ENCODE results near the gene HRH2.
"Not testable (repeated sequence)": the region's sequence is repeated elsewhere in the genome, so short reads cannot be mapped to it uniquely, and the experiment has no call there.

Gene HRH2, protein sequence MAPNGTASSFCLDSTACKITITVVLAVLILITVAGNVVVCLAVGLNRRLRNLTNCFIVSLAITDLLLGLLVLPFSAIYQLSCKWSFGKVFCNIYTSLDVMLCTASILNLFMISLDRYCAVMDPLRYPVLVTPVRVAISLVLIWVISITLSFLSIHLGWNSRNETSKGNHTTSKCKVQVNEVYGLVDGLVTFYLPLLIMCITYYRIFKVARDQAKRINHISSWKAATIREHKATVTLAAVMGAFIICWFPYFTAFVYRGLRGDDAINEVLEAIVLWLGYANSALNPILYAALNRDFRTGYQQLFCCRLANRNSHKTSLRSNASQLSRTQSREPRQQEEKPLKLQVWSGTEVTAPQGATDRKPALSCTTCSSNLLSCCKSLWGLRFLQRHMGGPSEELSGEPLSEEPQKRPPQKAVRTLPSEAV

DNA sequence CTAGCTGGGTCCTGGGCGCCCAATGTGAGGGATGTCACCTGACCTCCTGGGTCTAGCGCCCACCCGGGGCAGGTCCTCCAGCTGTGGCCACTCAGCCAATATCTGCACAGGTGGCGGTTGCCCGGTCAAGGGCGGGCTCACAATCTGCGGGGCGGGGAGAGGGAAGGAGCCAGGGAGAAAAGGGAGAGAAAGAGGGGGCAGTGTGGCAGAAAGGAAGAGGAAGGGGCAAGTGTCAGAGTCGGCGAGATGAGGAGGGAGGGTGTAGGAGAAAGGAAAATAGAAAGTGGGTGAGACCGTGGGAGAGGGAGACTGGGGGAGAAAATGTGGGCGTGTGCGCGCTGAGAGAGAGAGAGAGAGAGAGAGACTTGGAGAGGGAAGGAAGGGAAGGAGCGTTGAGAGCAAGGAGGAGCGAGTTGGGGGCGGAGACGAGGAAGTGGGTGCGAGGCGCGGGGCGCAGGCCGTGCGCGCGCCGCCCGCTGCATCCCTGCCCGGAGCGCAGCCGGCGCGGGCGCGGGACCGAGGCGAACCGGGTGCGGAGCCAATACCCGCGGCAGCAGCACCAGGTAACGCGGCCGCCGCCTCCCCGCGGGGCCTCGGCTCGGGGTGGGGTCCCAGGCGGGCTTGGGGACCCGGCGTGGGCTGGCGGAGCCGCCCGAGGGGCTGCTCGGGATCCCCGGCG, at the start of gene HRH2:
Gene HRH2, plus strand, starts transcription at position 479 of the 679 bp plus-strand sequence. CDS start 25,163 bp downstream, outside the sequence.
- Mint-ChIP-seq H3K27me3 (no peaks in the 10 kb centered on the region), H3K4me3 (peak within 1 kb of the TSS; percentile 98), H3K36me3 (peaks cover 18% of the 10 kb centered on the region), H3K27ac (peak within 1 kb of the TSS; percentile 92), H3K9me3 (ENCODE audit: low read depth) (no peaks in the 10 kb centered on the region), H3K4me1 (ENCODE audit: low read depth) (peaks cover 85% of the 10 kb centered on the region)

DNA sequence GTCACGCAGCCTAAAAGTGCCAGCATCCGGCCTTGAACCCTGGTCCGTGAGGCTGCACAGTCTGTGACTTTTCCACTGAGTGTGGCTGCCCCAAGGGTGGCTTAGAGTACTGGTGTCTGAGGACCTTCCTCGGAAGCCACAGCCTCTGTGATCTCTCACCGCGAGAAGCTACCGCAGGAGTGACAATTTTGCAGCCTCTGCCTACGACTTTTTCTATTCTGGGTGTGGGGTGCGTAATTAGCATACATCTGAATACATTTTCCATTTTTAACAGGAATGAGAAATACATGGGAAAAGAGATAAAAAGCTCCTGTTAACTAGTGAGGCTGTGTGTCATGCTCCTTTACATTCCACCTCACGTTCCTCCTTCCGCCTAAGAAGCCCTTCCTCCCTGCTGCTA, 48.3 kb upstream of the HRH2 start:
- peaks cover 25% of the 10 kb centered on the region for H3K4me1 Mint-ChIP-seq (ENCODE audit: low read depth)
- H3K27me3 Mint-ChIP-seq = peaks cover 2% of the 10 kb centered on the region
- no peak overlapping the region for H3K27ac Mint-ChIP-seq
- peaks cover 3% of the 10 kb centered on the region for H3K36me3 Mint-ChIP-seq
- no peak overlapping the region for H3K4me3 Mint-ChIP-seq
- no peaks in the 10 kb centered on the region for H3K9me3 Mint-ChIP-seq (ENCODE audit: low read depth)

DNA sequence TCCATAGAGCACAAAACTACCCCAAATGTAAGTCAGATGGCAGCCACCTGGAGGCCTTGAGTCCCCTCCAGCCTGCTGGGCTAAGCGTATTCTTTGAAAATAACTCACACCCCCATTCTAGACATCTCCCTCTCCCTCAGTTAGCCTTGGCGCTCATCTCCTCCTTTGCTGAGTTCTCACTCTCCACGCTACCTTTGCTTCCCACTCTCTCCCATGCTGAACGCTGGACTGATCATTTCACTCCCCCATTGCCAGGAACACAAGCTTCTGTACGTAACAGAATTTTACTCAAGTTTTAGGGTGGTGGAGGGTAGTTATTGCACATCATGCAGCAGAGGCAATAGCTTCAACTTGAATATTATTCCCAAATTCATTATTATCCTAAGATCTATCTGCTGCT, 47.5 kb upstream of the HRH2 start:
- Mint-ChIP-seq H3K27ac (no peak overlapping the region), H3K4me3 (no peak overlapping the region)

DNA sequence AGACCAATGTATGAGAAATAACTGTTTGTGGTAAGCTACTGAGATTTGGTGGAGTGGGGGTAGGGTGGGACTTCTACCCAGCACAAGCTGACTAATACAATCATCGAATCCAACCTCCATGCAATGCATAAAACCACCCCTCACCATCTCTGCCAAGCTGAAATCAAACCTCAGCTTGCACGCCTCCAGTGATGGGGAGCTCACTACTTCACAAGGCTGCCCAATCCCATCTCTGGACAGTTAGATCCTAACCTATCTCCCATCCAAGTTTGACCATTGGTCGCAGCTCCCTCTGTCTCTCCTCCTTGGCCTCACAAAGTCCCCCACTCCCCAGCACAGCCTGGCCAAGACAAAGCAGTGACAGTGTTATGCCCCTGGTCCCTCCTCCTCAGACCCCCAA, 47.0 kb upstream of the HRH2 start:
- Mint-ChIP-seq H3K4me3 (no peak overlapping the region), H3K27me3 (peaks cover 2% of the 10 kb centered on the region), H3K4me1 (ENCODE audit: low read depth) (peaks cover 29% of the 10 kb centered on the region), H3K36me3 (peaks cover 3% of the 10 kb centered on the region), H3K27ac (no peak overlapping the region), H3K9me3 (ENCODE audit: low read depth) (no peaks in the 10 kb centered on the region)

More for the DNA sequence above, 47.5 kb upstream of the HRH2 start:
- Mint-ChIP-seq H3K4me1 (ENCODE audit: low read depth) (peaks cover 26% of the 10 kb centered on the region), H3K36me3 (peaks cover 3% of the 10 kb centered on the region), H3K9me3 (ENCODE audit: low read depth) (no peaks in the 10 kb centered on the region), H3K27me3 (peaks cover 2% of the 10 kb centered on the region)

DNA sequence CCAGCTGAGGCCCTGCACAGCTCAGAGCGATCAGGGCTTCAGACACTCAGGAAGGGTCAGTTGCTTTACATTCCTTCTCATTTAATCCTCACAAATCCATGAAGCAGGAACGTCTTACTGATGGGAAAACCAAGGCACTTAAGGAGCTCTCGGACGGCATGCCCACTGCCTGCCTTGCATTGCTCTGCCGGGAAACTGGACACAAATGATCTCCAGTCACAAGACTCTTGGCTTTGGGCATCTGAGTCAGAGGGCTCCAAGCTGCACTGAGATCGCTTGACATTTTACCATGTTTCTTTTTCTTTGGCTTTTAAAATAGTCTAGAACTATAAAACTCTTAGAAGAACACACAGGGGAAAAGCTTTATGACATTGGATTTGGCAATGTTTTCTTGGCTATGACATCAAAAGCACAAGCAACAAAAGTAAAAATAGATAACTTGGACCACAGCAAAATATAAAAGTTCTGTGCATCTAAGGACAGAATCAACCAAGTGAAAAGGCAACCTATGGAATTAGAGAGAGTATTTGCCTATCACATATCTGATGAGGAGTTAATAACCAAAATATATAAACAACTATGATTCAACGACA, 43.6 kb upstream of the HRH2 start:
- H3K9me3 Mint-ChIP-seq (ENCODE audit: low read depth) = no peaks in the 10 kb centered on the region

DNA sequence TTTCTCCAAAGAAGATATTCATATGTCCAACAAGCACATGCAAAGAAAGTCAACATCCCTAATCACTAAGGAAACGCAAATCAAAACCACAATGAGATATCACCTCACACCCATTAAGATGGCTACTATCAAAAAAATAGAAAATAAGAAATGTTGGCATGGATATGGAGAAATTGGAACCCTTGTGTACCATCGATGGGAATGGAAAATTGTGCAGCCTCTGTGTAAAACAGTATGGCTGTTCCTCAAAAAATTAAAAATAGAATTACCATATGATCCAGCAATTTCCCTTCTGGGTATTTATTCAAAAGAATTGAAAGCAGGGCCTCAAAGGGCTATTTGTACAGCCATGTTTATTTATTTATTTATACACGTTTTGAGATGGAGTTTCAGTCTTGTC, 43.0 kb upstream of the HRH2 start:
- H3K27ac Mint-ChIP-seq = no peak overlapping the region
- H3K9me3 Mint-ChIP-seq (ENCODE audit: low read depth) = no peaks in the 10 kb centered on the region
- peaks cover 3% of the 10 kb centered on the region for H3K36me3 Mint-ChIP-seq
- no peaks in the 10 kb centered on the region for H3K27me3 Mint-ChIP-seq
- no peak overlapping the region for H3K4me3 Mint-ChIP-seq
- peaks cover 31% of the 10 kb centered on the region for H3K4me1 Mint-ChIP-seq (ENCODE audit: low read depth)

More for the DNA sequence above, 43.6 kb upstream of the HRH2 start:
- H3K4me3 Mint-ChIP-seq = no peak overlapping the region
- no peak overlapping the region for H3K27ac Mint-ChIP-seq
- H3K27me3 Mint-ChIP-seq = no peaks in the 10 kb centered on the region
- H3K4me1 Mint-ChIP-seq (ENCODE audit: low read depth) = peaks cover 35% of the 10 kb centered on the region
- peaks cover 3% of the 10 kb centered on the region for H3K36me3 Mint-ChIP-seq

DNA sequence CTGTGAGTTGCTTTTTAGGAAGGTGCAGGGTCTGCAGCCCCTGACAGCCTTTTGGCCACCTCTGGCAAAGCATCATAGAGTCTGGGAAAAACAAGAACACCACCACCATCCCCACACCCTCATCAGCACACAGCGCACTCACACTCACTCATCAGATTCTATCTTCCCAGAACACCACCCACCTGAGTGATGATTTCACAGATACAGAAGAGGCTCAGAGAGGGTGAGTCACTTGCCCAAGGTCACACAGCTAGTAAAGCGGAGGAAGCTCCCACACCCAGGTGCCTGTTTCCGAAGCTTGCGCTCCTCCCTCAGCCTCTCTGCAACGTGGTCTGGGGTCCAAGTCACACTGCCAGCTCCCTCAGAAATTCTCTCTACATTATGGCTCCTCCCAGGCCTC, 41.8 kb upstream of the HRH2 start:
- H3K27ac Mint-ChIP-seq = no peak overlapping the region

DNA sequence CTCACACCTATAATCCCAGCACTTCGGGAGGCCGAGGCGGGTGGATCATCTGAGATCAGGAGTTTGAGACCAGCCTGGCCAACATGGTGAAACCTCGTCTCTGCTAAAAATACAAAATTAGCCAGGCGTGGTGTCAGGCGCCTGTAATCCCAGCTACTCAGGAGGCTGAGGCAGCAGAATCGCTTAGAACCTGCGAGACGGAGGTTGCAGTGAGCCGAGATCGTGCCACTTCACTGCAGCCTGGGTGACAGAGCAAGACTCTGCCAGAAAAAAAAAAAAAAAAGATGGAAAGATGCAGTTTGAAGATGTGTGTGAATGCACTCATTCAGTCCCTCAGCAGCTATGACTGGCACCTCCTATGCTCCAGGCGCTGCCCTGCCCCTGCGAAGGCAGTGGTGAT, 41.3 kb upstream of the HRH2 start:
- not testable (repeated sequence) for H3K27me3 Mint-ChIP-seq; H3K27ac Mint-ChIP-seq; H3K9me3 Mint-ChIP-seq (ENCODE audit: low read depth); H3K36me3 Mint-ChIP-seq; H3K4me3 Mint-ChIP-seq
- H3K4me1 Mint-ChIP-seq (ENCODE audit: low read depth) = peaks cover 22% of the 10 kb centered on the region

More for the DNA sequence above, 41.8 kb upstream of the HRH2 start:
- Mint-ChIP-seq H3K4me3 (no peak overlapping the region), H3K27me3 (no peaks in the 10 kb centered on the region), H3K4me1 (ENCODE audit: low read depth) (peaks cover 23% of the 10 kb centered on the region), H3K9me3 (ENCODE audit: low read depth) (no peaks in the 10 kb centered on the region), H3K36me3 (peaks cover 3% of the 10 kb centered on the region)

DNA sequence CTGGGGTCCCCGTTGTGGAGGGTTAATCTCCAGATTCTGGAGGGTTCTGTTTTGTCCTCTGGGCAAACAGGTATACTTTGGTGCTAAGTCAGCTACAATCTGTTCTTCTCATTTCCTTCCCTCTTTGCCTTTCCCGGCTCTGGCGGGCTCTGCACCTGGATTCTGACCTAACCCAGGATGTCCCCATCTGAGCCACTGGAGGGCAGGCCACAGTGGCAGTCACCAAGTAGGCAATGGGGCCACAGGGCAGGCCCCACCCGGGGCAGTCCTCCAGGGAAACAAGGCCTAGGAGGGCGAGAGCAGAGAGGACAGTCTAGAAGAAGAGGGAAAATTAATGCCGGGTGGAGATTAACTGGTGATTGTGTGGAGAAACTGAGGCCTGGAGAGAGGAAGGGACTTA, 40.4 kb upstream of the HRH2 start:
- Mint-ChIP-seq H3K36me3 (no peaks in the 10 kb centered on the region), H3K4me1 (ENCODE audit: low read depth) (peaks cover 22% of the 10 kb centered on the region), H3K9me3 (ENCODE audit: low read depth) (peaks cover 6% of the 10 kb centered on the region), H3K27ac (no peak overlapping the region), H3K27me3 (no peaks in the 10 kb centered on the region), H3K4me3 (no peak overlapping the region)

DNA sequence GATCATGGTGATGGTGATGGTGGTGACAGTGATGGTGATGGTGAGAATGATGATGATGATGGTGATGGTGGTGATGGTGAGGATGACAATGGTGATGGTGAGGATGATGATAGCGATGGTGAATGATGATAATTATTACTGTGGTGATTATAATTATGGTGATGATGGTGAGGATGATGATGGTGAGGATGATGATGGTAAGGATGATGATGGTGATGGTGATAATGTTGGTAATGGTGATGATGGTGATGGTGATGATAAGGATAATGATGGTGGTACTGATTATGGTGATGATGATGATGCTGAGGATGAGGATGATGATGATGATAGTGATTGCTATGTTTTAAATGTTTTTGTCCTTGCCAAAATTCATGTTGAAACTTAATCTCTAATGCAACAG, 37.3 kb upstream of the HRH2 start:
- Mint-ChIP-seq H3K27ac (no peak overlapping the region), H3K4me3 (no peak overlapping the region), H3K36me3 (peaks cover 2% of the 10 kb centered on the region), H3K27me3 (no peaks in the 10 kb centered on the region), H3K4me1 (ENCODE audit: low read depth) (peaks cover 14% of the 10 kb centered on the region), H3K9me3 (ENCODE audit: low read depth) (peaks cover 6% of the 10 kb centered on the region)

DNA sequence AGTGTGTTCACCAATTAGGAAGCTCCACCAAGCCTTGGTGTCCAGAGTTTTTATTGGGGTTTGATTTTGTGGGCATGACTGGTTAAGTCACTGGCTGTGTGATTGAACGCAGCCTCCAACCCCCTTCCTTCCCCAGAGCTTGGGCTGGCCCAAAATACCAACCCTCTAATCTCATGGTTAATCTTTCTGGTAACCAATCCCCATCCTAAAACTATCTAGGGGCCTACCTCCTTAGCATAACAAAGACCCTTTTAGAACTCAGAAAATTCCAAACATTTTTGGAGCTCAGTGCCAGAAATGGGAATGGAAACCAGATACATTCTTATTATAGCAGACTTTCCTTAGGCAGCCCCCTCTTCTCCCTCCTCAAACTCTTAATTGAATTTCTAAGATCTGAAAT, 35.9 kb upstream of the HRH2 start:
- peaks cover 4% of the 10 kb centered on the region for H3K4me1 Mint-ChIP-seq (ENCODE audit: low read depth)
- peaks cover 6% of the 10 kb centered on the region for H3K9me3 Mint-ChIP-seq (ENCODE audit: low read depth)
- H3K27me3 Mint-ChIP-seq = no peaks in the 10 kb centered on the region
- no peak overlapping the region for H3K4me3 Mint-ChIP-seq
- no peak overlapping the region for H3K27ac Mint-ChIP-seq
- peaks cover 5% of the 10 kb centered on the region for H3K36me3 Mint-ChIP-seq

DNA sequence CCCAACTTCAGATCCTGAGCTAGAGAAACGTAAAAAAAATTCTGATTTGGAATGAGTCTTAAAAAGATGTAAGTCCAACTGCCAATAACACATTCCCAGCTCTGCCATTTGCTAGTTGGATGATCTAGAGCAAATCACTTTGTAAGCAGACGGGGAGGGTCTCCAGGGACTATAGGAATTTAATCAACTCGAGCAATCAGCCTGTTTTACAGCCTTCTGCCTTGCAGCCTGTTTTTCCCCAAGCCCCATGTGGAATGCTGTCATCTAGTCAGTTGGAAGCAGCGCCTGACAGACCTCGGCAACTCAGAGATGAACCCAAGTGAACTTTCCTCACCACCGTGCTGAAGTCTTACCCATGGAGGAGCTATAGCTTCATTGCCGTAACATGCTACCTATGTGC, 34.8 kb upstream of the HRH2 start:
- Mint-ChIP-seq H3K36me3 (peaks cover 5% of the 10 kb centered on the region), H3K4me3 (no peak overlapping the region), H3K4me1 (ENCODE audit: low read depth) (no peaks in the 10 kb centered on the region), H3K27me3 (no peaks in the 10 kb centered on the region), H3K27ac (no peak overlapping the region), H3K9me3 (ENCODE audit: low read depth) (peaks cover 6% of the 10 kb centered on the region)

DNA sequence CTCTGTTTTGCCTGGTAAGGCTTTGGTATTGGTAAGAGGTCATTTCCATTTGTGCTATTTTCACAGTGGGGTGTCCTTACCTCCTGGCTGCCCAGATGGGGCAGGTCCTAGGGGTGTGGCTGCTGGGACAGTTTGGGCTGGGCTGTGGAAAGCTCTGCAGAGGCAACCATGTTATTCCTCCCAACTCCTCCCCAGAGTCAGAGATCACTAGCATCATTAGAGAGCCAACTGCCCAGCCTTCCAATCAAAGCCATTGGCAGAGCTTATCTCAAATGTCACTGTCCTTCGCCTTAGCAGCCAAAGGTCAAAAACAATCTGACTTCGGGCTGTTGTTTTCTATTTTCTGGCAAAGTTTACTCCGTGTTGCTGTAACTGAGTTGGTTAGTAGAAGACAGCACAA, 33.6 kb upstream of the HRH2 start:
- Mint-ChIP-seq H3K27me3 (no peaks in the 10 kb centered on the region), H3K4me1 (ENCODE audit: low read depth) (no peaks in the 10 kb centered on the region), H3K4me3 (no peak overlapping the region), H3K9me3 (ENCODE audit: low read depth) (peaks cover 6% of the 10 kb centered on the region), H3K36me3 (peaks cover 5% of the 10 kb centered on the region), H3K27ac (no peak overlapping the region)

DNA sequence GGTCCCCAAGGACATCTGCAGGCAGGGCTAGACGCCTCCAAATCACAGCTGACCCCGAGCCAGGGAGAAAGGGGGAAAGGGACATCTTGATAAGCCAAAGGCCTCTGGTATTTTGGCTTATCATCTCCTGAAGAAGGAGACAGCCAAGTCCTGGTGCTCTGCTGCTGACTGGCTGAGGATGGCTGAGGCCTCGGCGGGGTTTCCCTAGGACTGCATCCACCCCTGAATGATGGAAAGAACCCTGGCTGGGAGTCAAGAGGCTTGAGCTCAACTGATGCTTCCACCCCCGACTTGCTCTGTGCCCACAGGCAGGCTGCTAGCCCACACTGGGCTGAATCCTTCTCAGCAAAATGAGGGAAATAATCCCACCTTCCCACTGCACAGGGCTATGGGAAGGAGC, 30.9 kb upstream of the HRH2 start:
- no peaks in the 10 kb centered on the region for H3K27me3 Mint-ChIP-seq
- no peaks in the 10 kb centered on the region for H3K4me1 Mint-ChIP-seq (ENCODE audit: low read depth)
- H3K4me3 Mint-ChIP-seq = no peak overlapping the region
- peaks cover 9% of the 10 kb centered on the region for H3K36me3 Mint-ChIP-seq
- no peak overlapping the region for H3K27ac Mint-ChIP-seq
- H3K9me3 Mint-ChIP-seq (ENCODE audit: low read depth) = peaks cover 9% of the 10 kb centered on the region

DNA sequence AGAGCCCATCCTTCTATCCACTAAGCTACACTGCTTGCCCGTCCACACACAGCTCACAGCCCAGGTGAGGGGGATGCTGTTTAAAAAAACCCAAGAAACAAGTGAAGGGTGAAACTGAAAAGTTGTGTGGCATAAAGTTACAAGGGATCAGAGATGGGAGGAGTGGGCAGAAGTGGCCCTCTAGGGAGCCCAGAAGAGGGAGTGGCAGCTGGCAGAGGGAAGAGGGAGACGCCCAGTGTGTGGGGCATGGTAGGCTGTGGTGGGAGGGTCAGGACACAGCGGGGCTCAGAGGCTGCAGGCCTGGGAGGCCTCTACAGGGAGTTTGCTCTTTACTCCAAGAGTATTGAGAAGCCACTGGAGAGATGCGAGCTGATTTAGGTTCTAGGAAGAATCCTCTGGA, 30.1 kb upstream of the HRH2 start:
- no peaks in the 10 kb centered on the region for H3K4me1 Mint-ChIP-seq (ENCODE audit: low read depth)
- H3K9me3 Mint-ChIP-seq (ENCODE audit: low read depth) = peaks cover 9% of the 10 kb centered on the region
- H3K27me3 Mint-ChIP-seq = no peaks in the 10 kb centered on the region
- no peak overlapping the region for H3K27ac Mint-ChIP-seq
- no peak overlapping the region for H3K4me3 Mint-ChIP-seq
- peaks cover 9% of the 10 kb centered on the region for H3K36me3 Mint-ChIP-seq
